HG02973 (cell line): Measurements from ENCODE around the gene SLC31A2.
A peak's percentile ranks its signal among the peaks of the same experiment; 100 is the strongest.
"Not testable (repeated sequence)": the region's sequence is repeated elsewhere in the genome, so short reads cannot be mapped to it uniquely, and the experiment has no call there.

Source experiments
- ATAC-seq: cut with Tn5 transposase; IDR thresholded peaks from one replicate; pipeline ENCODE4 v1.9.1; 2021; ENCODE audit warnings: moderate library complexity; ENCODE audit not compliant: unreplicated experiment

SLC31A2 gene

GRCh38 chr9:113150670-113151611, at the start of gene SLC31A2:
Gene SLC31A2, plus strand, starts transcription at chr9:113151007. Its CDS starts 68 bp downstream, at chr9:113151075.
- ATAC-seq = peak; percentile 96

- ATAC-seq = not testable (repeated sequence)
These were observed 45.5 kb upstream of the SLC31A2 start for GRCh38 chr9:113105345-113105744.

GRCh38 chr9:113111065-113111951, 39.5 kb upstream of the SLC31A2 start:
- ATAC-seq = peak; percentile 62

- peak; percentile 68 for ATAC-seq
These were observed 37.9 kb upstream of the SLC31A2 start for GRCh38 chr9:113112706-113113510.

GRCh38 chr9:113118829-113119228, 32.0 kb upstream of the SLC31A2 start:
- ATAC-seq = not testable (repeated sequence)

GRCh38 chr9:113125386-113126035, 25.3 kb upstream of the SLC31A2 start:
- ATAC-seq = no peak

- no peak for ATAC-seq
These were observed 21.3 kb upstream of the SLC31A2 start for GRCh38 chr9:113129466-113129865.

GRCh38 chr9:113129884-113130283, 20.9 kb upstream of the SLC31A2 start:
- no peak for ATAC-seq

- ATAC-seq = no peak
These were observed 19.1 kb upstream of the SLC31A2 start for GRCh38 chr9:113131689-113132151.

- no peak for ATAC-seq
These were observed 13.3 kb upstream of the SLC31A2 start for GRCh38 chr9:113137196-113138168.

- ATAC-seq = no peak
These were observed 12.0 kb upstream of the SLC31A2 start for GRCh38 chr9:113138760-113139159.

- ATAC-seq = no peak
These were observed 11.5 kb upstream of the SLC31A2 start for GRCh38 chr9:113139225-113139829.

GRCh38 chr9:113139953-113140352, 10.9 kb upstream of the SLC31A2 start:
- ATAC-seq = no peak

GRCh38 chr9:113140896-113141295, 9.9 kb upstream of the SLC31A2 start:
- not testable (repeated sequence) for ATAC-seq

GRCh38 chr9:113143432-113144227, 7.2 kb upstream of the SLC31A2 start:
- ATAC-seq = no peak

- no peak for ATAC-seq
These were observed 2.5 kb upstream of the SLC31A2 start for GRCh38 chr9:113148372-113148705.

- no peak for ATAC-seq
These were observed 1.9 kb upstream of the SLC31A2 start for GRCh38 chr9:113148781-113149510.
